Activated gamma-delta T cell (primary cell): ENCODE data around the gene ZNF667.

Experiments used
- DNase-seq: peaks from one replicate; lab custom pipeline; 2025; lab: John Stamatoyannopoulos, UW
- total RNA-seq, 2 donors: gene quantifications; one replicate each; lab custom pipeline; 2026; lab: John Stamatoyannopoulos, UW

ZNF667 gene
- total RNA-seq = 5.5 to 11.1 reads per million in 2 donors

GRCh38 chr19:56476651-56477428 lies at the start of gene ZNF667:
Gene ZNF667, minus strand, starts transcription at chr19:56477345. Its CDS starts 14,975 bp downstream, at chr19:56462370.
- DNase-seq = no peak

- DNase-seq = no peak
These were observed 48.2 kb upstream of the ZNF667 start for GRCh38 chr19:56525214-56525860.

- no peak for DNase-seq
These were observed 31.2 kb upstream of the ZNF667 start for GRCh38 chr19:56508290-56508778.

GRCh38 chr19:56507446-56508289 lies 30.5 kb upstream of the ZNF667 start, which contains the start of gene ZNF471:
Gene ZNF471, plus strand, starts transcription at chr19:56507855. Its CDS starts 3,717 bp downstream, at chr19:56511572.
- peak; percentile 22 for DNase-seq

- DNase-seq = no peak
These were observed 27.4 kb upstream of the ZNF667 start for GRCh38 chr19:56504581-56504980.

GRCh38 chr19:56491399-56491798 lies 14.3 kb upstream of the ZNF667 start:
- DNase-seq = no peak

- DNase-seq = no peak
These were observed 539 bp upstream of the ZNF667 start for GRCh38 chr19:56477429-56478338.

- no peak for DNase-seq
These were observed 1.1 kb downstream of the ZNF667 start for GRCh38 chr19:56476093-56476492.

GRCh38 chr19:56474308-56474707 lies 2.8 kb downstream of the ZNF667 start:
- no peak for DNase-seq

- no peak for DNase-seq
These were observed 35.8 kb downstream of the ZNF667 start for GRCh38 chr19:56441206-56441792.

GRCh38 chr19:56423985-56424353 lies 53.2 kb downstream of the ZNF667 start:
- no peak for DNase-seq

GRCh38 chr19:56423276-56423984 lies 53.7 kb downstream of the ZNF667 start:
- no peak for DNase-seq

GRCh38 chr19:56405062-56405461 lies 72.1 kb downstream of the ZNF667 start:
- DNase-seq = no peak

GRCh38 chr19:56404705-56405056 lies 72.5 kb downstream of the ZNF667 start:
- DNase-seq = no peak

GRCh38 chr19:56403764-56404704 lies 73.1 kb downstream of the ZNF667 start, which contains the start of gene ZNF583:
Gene ZNF583, plus strand, starts transcription at chr19:56404332. Its CDS starts 2,783 bp downstream, at chr19:56407115.
- peak; percentile 84 for DNase-seq

GRCh38 chr19:56403261-56403660 lies 73.9 kb downstream of the ZNF667 start:
- DNase-seq = no peak

- DNase-seq = no peak
These were observed 76.7 kb downstream of the ZNF667 start for GRCh38 chr19:56400485-56400884.

GRCh38 chr19:56398809-56399208 lies 78.3 kb downstream of the ZNF667 start:
- no peak for DNase-seq
